Measurements from ENCODE around the gene KLHL3.

Gene KLHL3

DNA sequence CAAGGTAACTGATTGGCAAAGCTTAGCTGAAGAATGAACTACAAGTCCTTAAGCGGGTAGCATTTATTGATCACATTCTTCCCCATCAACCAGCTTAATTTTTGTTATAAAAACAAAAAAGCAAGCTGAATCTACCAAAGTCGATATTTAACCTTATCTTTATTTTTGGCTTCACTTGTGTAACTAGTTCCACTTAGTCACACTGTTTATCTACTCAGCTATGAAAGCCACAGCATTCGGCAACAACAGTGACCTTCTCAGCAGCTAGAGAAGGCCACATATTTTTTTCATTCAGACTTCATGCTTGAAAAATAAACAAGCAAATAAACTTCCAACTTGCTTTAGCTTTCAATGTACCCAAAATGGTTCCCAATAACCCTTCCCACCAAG is 69.4 kb downstream of the KLHL3 start:
- Histone ChIP-seq H3K27ac (ENCODE audit: low read depth, low read length) (no peak overlapping the region), H3K9me3 (ENCODE audit: control insufficient read depth, insufficient read depth, low read depth, low read length) (no peaks in the 10 kb centered on the region), H3K27me3 (ENCODE audit: control insufficient read depth, insufficient read depth, low read length) (no peaks in the 10 kb centered on the region), H3K4me1 (ENCODE audit: control insufficient read depth, insufficient read depth, low read length) (no peaks in the 10 kb centered on the region; the same call in 1 of the 2 replicates), H3K4me3 (ENCODE audit: low read depth, low read length) (no peak overlapping the region), H3K9ac (ENCODE audit: low read length) (no peak overlapping the region), H3K36me3 (ENCODE audit: control insufficient read depth, insufficient read depth, low read length) (no peaks in the 10 kb centered on the region)

DNA sequence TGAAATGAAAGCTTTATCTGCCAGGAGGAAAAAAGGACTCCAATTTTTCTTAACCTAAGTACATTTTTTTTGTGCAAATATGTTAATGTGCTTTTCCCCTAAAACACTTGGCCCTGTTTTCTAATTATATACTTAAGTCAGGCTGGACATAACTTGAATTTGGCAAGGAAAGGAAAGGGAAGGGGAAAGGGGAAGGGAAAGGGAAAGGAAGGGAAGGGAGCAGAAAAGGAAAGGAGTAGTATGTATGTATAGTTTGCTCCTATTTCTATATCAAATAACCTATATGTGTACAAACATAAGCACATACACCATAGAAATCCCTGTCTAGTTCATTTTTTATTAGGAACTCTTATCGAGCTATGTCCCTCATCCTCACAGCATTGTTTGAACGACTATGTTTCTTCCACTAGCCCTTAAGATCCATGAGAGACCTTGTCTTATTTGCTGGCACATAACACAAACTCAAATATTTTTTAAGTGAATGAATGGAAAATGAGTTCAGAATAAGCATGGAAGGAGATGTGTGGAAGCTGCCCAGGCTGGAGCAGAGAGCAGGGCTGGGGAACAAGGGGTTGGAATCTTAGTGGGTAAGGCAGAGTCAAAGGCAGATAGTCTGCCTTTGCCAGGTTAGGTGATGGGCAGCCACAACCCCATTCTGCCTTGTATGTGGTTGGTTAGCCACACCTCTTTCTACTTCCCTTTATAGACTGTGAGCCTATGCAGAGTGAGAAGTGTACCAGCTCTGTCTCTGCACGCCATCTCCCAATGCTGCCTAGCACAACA is 70.0 kb downstream of the KLHL3 start:
- H3K4me3 ChIP-seq (ENCODE audit: low read depth, low read length) = no peak overlapping the region
- no peaks in the 10 kb centered on the region for H3K36me3 ChIP-seq (ENCODE audit: control insufficient read depth, insufficient read depth, low read length)
- no peak overlapping the region for H3K27ac ChIP-seq (ENCODE audit: low read depth, low read length)
- no peak overlapping the region for H3K9ac ChIP-seq (ENCODE audit: low read length)
- H3K4me1 ChIP-seq (ENCODE audit: control insufficient read depth, insufficient read depth, low read length) = no peaks in the 10 kb centered on the region; the same call in 1 of the 2 replicates
- H3K27me3 ChIP-seq (ENCODE audit: control insufficient read depth, insufficient read depth, low read length) = no peaks in the 10 kb centered on the region
- H3K9me3 ChIP-seq (ENCODE audit: control insufficient read depth, insufficient read depth, low read depth, low read length) = no peaks in the 10 kb centered on the region

GRCh38 chr5:137660349-137660817 is 75.5 kb downstream of the KLHL3 start:
- no peaks in the 10 kb centered on the region for H3K9me3 ChIP-seq (ENCODE audit: control insufficient read depth, insufficient read depth, low read depth, low read length)
- H3K27me3 ChIP-seq (ENCODE audit: control insufficient read depth, insufficient read depth, low read length) = no peaks in the 10 kb centered on the region
- no peak overlapping the region for H3K27ac ChIP-seq (ENCODE audit: low read depth, low read length)
- no peak overlapping the region for H3K4me3 ChIP-seq (ENCODE audit: low read depth, low read length)
- no peak overlapping the region for H3K9ac ChIP-seq (ENCODE audit: low read length)
- H3K4me1 ChIP-seq (ENCODE audit: control insufficient read depth, insufficient read depth, low read length) = peaks cover 3% of the 10 kb centered on the region; the same call in 1 of the 2 replicates
- peaks cover 8% of the 10 kb centered on the region; the same call in 1 of the 2 replicates for H3K36me3 ChIP-seq (ENCODE audit: control insufficient read depth, insufficient read depth, low read length)

DNA sequence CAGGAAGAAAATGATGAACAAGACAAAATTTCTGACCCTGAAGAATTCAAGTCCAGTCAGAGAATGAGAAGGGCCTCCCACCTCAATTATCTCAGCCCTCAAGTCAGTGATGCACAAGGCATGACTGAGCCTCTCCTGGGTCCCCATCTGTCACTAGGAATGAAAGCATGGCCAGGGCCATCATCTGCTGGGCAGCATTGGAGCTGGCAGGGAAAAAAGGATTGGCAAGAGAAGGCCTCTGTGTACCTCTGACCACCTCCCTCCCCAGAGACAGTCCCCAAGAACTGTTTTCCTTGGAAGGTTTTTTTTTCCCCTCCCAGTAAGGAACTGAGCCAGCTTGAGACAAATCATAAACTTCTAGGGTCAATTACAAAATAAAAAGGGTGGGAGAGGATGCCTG is 76.7 kb downstream of the KLHL3 start:
- peaks cover 3% of the 10 kb centered on the region; the same call in 1 of the 2 replicates for H3K4me1 ChIP-seq (ENCODE audit: control insufficient read depth, insufficient read depth, low read length)
- peaks cover 8% of the 10 kb centered on the region; the same call in 1 of the 2 replicates for H3K36me3 ChIP-seq (ENCODE audit: control insufficient read depth, insufficient read depth, low read length)
- H3K9me3 ChIP-seq (ENCODE audit: control insufficient read depth, insufficient read depth, low read depth, low read length) = no peaks in the 10 kb centered on the region
- H3K27me3 ChIP-seq (ENCODE audit: control insufficient read depth, insufficient read depth, low read length) = no peaks in the 10 kb centered on the region
- no peak overlapping the region for H3K27ac ChIP-seq (ENCODE audit: low read depth, low read length)
- H3K9ac ChIP-seq (ENCODE audit: low read length) = no peak overlapping the region
- H3K4me3 ChIP-seq (ENCODE audit: low read depth, low read length) = no peak overlapping the region

- Histone ChIP-seq H3K27ac (ENCODE audit: low read depth, low read length) (no peak overlapping the region), H3K9me3 (ENCODE audit: control insufficient read depth, insufficient read depth, low read depth, low read length) (no peaks in the 10 kb centered on the region), H3K27me3 (ENCODE audit: control insufficient read depth, insufficient read depth, low read length) (no peaks in the 10 kb centered on the region), H3K36me3 (ENCODE audit: control insufficient read depth, insufficient read depth, low read length) (peaks cover 8% of the 10 kb centered on the region; the same call in 1 of the 2 replicates), H3K4me1 (ENCODE audit: control insufficient read depth, insufficient read depth, low read length) (peaks cover 3% of the 10 kb centered on the region; the same call in 1 of the 2 replicates), H3K4me3 (ENCODE audit: low read depth, low read length) (no peak overlapping the region), H3K9ac (ENCODE audit: low read length) (no peak overlapping the region)
These were observed 77.6 kb downstream of the KLHL3 start for GRCh38 chr5:137658324-137658723.

DNA sequence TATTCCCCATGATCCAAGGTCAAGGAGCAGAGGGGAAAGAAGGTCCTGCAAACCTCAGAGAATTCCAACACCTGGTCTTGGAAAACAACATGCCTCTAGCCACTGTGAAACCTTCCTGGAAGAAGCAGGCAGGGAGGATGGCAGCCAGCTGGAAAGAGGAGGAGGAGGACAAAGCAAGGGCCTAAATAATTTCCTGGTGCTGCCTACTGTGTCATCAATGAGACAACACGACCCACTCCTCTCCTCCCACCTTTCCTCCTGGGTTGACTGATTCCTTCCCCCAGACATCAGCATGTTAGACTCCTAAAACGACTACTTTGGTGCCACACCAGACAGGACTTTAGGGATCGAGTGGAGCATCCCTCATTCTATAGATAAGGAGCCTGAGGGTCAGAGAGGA is 78.8 kb downstream of the KLHL3 start:
- H3K27ac ChIP-seq (ENCODE audit: low read depth, low read length) = no peak overlapping the region
- H3K4me3 ChIP-seq (ENCODE audit: low read depth, low read length) = no peak overlapping the region
- peaks cover 3% of the 10 kb centered on the region; the same call in 1 of the 2 replicates for H3K4me1 ChIP-seq (ENCODE audit: control insufficient read depth, insufficient read depth, low read length)
- H3K9ac ChIP-seq (ENCODE audit: low read length) = no peak overlapping the region
- no peaks in the 10 kb centered on the region for H3K27me3 ChIP-seq (ENCODE audit: control insufficient read depth, insufficient read depth, low read length)
- H3K36me3 ChIP-seq (ENCODE audit: control insufficient read depth, insufficient read depth, low read length) = peaks cover 8% of the 10 kb centered on the region; the same call in 1 of the 2 replicates
- no peaks in the 10 kb centered on the region for H3K9me3 ChIP-seq (ENCODE audit: control insufficient read depth, insufficient read depth, low read depth, low read length)

DNA sequence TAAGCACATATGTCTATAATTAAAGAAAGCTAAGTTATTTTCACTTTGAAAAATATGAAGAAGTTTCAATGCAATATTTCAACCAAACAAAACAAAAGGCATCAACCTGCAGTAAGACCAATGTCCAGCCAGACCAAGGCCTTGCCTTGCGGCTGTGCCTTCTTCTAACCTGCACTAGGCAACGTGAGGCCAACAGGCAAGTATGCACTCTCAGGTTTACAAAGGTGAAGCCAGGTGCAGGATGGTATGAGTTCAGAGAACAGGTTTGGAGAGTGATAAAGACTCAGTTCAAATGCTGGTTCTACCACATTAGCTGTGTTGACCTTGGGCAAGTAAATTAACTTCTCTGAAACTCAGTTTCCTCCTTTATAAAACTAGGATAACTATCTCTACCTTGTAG is 79.3 kb downstream of the KLHL3 start:
- H3K4me1 ChIP-seq (ENCODE audit: control insufficient read depth, insufficient read depth, low read length) = peaks cover 3% of the 10 kb centered on the region; the same call in 1 of the 2 replicates
- H3K4me3 ChIP-seq (ENCODE audit: low read depth, low read length) = no peak overlapping the region
- H3K27ac ChIP-seq (ENCODE audit: low read depth, low read length) = no peak overlapping the region
- H3K36me3 ChIP-seq (ENCODE audit: control insufficient read depth, insufficient read depth, low read length) = peaks cover 8% of the 10 kb centered on the region; the same call in 1 of the 2 replicates
- no peak overlapping the region for H3K9ac ChIP-seq (ENCODE audit: low read length)
- H3K9me3 ChIP-seq (ENCODE audit: control insufficient read depth, insufficient read depth, low read depth, low read length) = no peaks in the 10 kb centered on the region
- H3K27me3 ChIP-seq (ENCODE audit: control insufficient read depth, insufficient read depth, low read length) = no peaks in the 10 kb centered on the region

DNA sequence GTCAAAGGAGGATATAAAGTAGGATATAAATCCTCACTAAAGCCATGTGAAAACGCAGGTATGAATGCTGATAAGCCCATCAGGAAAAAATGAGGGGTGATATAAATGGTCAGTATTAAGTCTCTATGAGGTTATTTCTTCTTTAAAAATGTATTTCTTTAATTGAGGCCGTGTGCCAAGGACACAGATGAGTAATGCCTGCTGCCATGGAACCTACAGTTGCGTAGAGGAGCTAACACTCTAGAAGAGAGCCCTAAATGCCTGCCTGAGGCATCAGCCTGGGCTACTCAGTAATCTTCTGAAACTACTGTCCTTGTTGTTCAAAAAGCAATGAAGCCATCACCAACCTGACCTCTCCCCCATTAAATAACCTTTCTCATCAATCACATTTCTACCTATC is 84.9 kb downstream of the KLHL3 start:
- no peaks in the 10 kb centered on the region for H3K4me1 ChIP-seq (ENCODE audit: control insufficient read depth, insufficient read depth, low read length)
- H3K9me3 ChIP-seq (ENCODE audit: control insufficient read depth, insufficient read depth, low read depth, low read length) = peaks cover 2% of the 10 kb centered on the region; the same call in 1 of the 2 replicates
- H3K9ac ChIP-seq (ENCODE audit: low read length) = no peak overlapping the region
- H3K4me3 ChIP-seq (ENCODE audit: low read depth, low read length) = no peak overlapping the region
- H3K27me3 ChIP-seq (ENCODE audit: control insufficient read depth, insufficient read depth, low read length) = no peaks in the 10 kb centered on the region
- H3K36me3 ChIP-seq (ENCODE audit: control insufficient read depth, insufficient read depth, low read length) = peaks cover 4% of the 10 kb centered on the region; the same call in 1 of the 2 replicates
- no peak overlapping the region for H3K27ac ChIP-seq (ENCODE audit: low read depth, low read length)

- Histone ChIP-seq H3K27ac (ENCODE audit: low read depth, low read length) (no peak overlapping the region), H3K9ac (ENCODE audit: low read length) (no peak overlapping the region), H3K4me1 (ENCODE audit: control insufficient read depth, insufficient read depth, low read length) (no peaks in the 10 kb centered on the region), H3K9me3 (ENCODE audit: control insufficient read depth, insufficient read depth, low read depth, low read length) (peaks cover 3% of the 10 kb centered on the region; the same call in 1 of the 2 replicates), H3K27me3 (ENCODE audit: control insufficient read depth, insufficient read depth, low read length) (no peaks in the 10 kb centered on the region), H3K4me3 (ENCODE audit: low read depth, low read length) (no peak overlapping the region), H3K36me3 (ENCODE audit: control insufficient read depth, insufficient read depth, low read length) (peaks cover 4% of the 10 kb centered on the region)
These were observed 86.5 kb downstream of the KLHL3 start for GRCh38 chr5:137649228-137649935.

DNA sequence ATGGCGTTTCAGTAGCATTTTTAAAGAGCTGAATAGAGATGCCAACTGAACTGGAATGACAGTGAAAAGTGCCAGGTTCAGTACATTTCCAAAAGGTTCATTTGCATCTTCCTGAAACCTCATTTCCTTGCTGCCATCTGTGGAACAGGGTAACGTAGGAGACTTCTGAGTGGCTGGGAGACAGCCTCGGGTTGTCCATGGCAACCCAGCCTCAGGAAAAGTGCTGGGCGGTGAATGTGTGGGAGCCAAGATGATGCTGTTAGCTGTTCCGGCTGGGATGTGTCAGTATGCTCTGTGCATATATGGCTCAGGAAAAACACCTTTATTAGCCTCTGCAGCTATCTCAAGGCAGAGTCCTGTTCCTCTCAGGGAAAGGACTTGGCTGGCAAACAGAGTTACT is 87.5 kb downstream of the KLHL3 start:
- no peaks in the 10 kb centered on the region for H3K4me1 ChIP-seq (ENCODE audit: control insufficient read depth, insufficient read depth, low read length)
- no peak overlapping the region for H3K4me3 ChIP-seq (ENCODE audit: low read depth, low read length)
- H3K36me3 ChIP-seq (ENCODE audit: control insufficient read depth, insufficient read depth, low read length) = peaks cover 4% of the 10 kb centered on the region
- no peak overlapping the region for H3K27ac ChIP-seq (ENCODE audit: low read depth, low read length)
- peaks cover 3% of the 10 kb centered on the region; the same call in 1 of the 2 replicates for H3K9me3 ChIP-seq (ENCODE audit: control insufficient read depth, insufficient read depth, low read depth, low read length)
- H3K9ac ChIP-seq (ENCODE audit: low read length) = no peak overlapping the region
- no peaks in the 10 kb centered on the region for H3K27me3 ChIP-seq (ENCODE audit: control insufficient read depth, insufficient read depth, low read length)

- H3K9me3 ChIP-seq (ENCODE audit: control insufficient read depth, insufficient read depth, low read depth, low read length) = peaks cover 3% of the 10 kb centered on the region; the same call in 1 of the 2 replicates
- H3K9ac ChIP-seq (ENCODE audit: low read length) = no peak overlapping the region
- H3K27ac ChIP-seq (ENCODE audit: low read depth, low read length) = no peak overlapping the region
- no peak overlapping the region for H3K4me3 ChIP-seq (ENCODE audit: low read depth, low read length)
- H3K27me3 ChIP-seq (ENCODE audit: control insufficient read depth, insufficient read depth, low read length) = no peaks in the 10 kb centered on the region
- H3K36me3 ChIP-seq (ENCODE audit: control insufficient read depth, insufficient read depth, low read length) = peaks cover 4% of the 10 kb centered on the region
- no peaks in the 10 kb centered on the region for H3K4me1 ChIP-seq (ENCODE audit: control insufficient read depth, insufficient read depth, low read length)
These were observed 88.5 kb downstream of the KLHL3 start for GRCh38 chr5:137647401-137647800.

Data from HUES6 (cell line).